Measurements from ENCODE around the gene CDNF.
"Not testable (repeated sequence)": the region's sequence is repeated elsewhere in the genome, so short reads cannot be mapped to it uniquely, and the experiment has no call there.

The CDNF gene

DNA sequence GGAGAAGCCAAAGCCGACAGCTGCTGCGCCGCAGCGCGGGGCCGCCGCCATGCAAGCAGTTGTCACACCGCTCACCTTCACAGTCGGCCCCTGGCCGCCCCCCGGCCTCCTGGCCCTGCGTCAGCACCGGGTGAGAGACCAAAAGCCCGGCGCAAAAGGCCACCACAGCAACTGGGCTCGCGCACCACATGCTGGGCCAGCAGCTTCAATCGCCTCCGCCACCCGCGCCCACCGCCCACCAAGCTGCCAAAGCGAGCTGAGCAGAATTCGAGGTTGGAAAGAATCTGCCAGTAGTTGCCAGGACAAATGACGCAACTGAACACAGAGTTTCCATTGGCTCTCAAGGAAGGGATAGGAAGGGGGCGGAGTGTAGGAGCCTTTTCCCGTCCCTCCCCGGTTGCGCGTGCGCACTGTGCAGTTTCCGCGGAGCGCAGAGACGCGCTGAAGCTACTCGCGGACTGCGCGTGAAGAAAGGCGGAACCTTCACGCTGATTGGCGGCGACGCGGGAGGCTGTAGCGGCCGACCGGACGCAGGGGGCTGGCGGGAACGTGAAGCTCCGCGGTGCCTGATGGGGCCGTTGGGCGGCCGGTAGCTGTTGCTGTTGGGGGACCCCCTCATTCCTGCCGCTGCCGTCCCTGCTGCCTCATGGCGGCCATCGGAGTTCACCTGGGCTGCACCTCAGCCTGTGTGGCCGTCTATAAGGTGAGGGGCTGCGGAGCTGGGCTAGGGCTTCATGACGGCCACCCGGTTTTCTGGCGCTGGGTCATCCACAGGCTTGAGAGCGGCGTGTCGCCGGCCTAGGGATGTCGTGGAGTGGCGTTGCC is at the start of gene CDNF, which contains the start of the genes HSPA14 and MSANTD7:
TSS of gene CDNF (minus strand) at position 281 of the 825 bp plus-strand sequence. CDS start at position 190, 91 bp downstream.
TSS of gene HSPA14 (plus strand) at position 550 of the 825 bp plus-strand sequence. CDS start at position 647, 97 bp downstream.
TSS of gene MSANTD7 (plus strand) at position 550 of the 825 bp plus-strand sequence. CDS start 3,979 bp downstream, outside the sequence.
- DNase-seq, result peak; percentile 87

DNA sequence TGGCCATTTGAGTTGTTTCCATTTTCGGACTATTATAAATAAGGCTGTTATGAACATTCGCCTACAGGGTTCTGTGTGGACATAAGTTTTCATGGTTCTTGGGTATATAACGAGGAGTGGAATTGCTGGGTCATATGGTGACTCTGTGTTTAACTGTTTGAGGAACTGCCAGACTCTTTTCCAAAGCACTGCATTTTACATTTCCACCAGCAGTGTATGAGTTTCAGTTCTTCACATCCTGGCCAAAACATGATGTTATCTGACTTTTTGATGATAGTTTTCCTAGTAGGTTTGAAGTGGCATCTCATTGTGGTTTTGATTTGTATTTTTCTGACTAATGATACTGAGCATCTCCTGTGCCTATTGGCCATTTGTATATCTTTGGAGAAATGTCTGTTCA is 46.2 kb upstream of the CDNF start:
- DNase-seq, result no peak

DNA sequence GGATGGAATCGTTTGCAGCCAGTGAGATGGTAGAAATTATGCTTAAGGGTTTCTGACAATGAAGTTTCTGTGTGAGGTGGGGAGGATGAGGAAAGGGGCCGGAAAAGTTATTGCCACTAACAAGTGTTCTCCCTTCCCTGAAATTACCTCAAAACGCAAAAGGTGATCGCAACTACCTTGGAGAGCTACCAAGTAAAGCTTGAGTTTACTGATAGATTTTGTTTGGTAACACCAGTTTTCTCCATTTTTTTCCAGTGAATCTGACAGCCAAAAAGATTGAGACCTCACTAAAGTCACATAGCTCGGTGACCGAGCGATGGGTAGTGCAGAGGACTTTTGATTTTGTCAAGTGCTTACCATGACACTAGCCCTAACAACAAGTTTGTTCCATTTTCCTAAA is 42.4 kb upstream of the CDNF start:
- no peak for DNase-seq

DNA sequence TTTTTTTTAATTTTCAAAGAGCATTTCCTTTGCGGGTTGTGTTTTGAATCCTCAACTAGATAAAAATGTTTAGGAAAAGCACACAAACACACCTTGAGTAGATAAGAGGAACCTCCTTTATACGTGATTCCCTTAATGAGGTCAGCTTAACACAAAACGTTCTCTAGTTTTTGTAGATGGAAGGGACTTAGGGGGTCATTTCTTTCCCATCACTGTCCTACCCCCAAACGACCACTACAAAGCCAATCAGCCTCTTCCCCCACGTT is 42.0 kb upstream of the CDNF start:
- no peak for DNase-seq

DNA sequence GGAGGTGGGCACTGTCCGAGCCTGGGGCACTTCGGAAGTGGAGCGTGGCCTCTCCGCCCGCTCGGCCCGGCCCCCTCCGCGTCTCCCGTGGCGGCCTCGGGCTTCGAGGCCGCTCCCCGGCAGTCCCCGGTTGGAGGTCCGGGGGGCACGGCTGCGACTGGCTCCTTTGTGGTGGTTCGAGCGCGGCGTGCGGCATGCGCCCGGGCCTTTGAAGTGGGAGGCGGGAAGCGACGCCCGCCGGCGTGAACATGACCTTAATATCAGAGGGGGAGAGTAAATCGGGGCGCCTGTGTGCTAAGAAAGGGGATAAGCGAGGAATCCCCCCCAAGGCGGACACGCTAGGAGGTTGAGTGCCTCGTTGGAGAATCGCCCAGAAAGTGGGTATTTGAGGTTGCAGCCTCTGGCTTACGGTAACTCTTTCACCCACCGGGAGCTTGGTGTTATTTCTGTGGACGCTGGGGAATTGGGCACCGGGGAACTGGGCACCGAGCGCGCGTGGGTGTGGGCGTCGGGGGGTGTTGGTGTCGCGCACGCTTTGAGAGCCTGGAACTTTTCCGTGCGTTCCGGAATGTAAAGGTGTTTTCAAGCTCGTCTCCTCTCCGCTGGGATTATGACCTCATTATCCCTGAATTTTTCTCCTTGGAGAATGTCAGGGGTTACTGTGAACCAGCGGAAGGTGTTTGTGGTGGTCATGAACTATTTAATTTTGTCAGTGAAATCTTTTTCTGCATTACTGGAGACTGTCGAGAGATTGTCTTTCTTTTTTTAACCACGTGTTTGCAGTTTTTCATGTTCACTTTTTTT is 41.5 kb upstream of the CDNF start:
- no peak for DNase-seq

DNA sequence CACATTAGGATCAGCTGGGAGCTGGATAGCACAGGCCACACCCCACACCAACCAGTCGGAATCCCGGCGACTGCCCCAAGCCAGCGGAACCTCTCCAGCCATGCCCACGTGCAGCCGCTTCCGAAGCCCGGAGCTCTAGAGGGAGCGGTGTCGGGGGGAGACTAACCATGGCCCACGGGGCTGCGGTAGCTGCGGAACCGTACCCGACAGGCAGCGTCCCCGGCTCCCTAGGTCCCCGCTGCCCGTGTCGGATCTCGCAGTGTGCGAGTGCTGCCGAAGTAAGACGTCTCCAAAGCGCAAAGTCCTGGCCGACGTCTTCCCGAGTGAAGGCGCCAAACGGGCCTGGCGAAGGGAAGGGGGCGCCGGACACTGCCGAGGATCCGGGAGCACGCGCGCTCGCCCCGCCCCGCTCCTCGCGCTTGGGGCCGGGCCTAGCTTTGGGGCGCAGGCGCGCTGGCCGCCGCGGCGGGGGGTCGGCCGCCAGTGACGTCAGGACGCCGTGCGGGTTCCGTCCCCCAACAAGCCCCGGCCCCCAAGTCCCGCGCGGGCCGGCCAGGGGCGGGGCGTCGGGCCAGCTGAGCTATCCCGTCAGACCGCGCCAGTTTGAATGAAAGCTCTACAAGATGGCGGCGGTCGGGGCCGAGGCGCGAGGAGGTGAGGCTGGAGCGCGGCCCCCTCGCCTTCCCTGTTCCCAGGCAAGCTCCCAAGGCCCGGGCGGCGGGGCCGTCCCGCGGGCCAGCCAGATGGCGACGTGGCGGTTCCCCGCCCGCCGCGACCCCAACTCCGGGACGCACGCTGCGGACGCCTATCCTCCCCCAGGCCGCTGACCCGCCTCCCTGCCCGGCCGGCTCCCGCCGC is 40.7 kb upstream of the CDNF start, which contains the start of gene SUV39H2:
TSS of gene SUV39H2 (plus strand) at position 601 of the 858 bp plus-strand sequence. CDS start at position 624, 23 bp downstream.
- peak; percentile 75 for DNase-seq

DNA sequence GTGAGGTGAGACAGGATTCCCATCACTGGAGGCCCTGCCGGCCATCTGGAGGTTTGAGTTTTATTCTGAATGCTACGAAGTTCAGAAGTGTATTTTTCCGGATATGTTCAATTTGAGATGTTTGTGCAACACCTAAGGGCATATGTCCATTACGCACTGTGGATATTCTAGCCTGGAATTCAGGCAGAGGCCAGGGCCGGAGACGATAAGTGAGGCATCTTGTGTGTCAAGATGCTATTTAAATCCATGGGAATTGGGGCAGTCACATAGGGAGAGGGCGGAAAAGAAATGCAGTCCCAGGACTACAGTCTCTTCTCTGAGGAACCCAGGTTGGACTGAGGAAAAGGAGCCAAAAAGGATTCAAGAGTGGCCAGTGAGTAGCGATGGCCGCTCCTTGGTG is 38.9 kb upstream of the CDNF start:
- DNase-seq, result no peak

DNA sequence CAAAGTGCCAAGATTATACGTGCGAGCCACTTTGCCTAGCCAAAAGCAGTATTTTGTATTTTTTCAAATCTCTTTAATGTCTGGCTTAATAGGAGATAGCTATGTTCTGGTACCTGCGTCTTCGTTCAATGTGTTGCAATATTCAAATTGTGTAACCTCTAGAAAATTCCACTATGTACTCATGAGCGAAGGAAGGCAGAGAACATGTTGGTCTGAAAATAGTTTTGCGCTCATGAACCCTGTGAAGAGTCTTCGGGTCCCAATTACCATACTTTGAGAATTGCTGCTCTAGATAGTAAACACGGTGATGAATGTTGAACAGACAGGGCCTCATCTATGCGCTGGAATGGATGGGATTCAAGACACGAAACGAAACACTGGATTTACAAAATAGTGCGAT is 38.1 kb upstream of the CDNF start:
- DNase-seq, result no peak

DNA sequence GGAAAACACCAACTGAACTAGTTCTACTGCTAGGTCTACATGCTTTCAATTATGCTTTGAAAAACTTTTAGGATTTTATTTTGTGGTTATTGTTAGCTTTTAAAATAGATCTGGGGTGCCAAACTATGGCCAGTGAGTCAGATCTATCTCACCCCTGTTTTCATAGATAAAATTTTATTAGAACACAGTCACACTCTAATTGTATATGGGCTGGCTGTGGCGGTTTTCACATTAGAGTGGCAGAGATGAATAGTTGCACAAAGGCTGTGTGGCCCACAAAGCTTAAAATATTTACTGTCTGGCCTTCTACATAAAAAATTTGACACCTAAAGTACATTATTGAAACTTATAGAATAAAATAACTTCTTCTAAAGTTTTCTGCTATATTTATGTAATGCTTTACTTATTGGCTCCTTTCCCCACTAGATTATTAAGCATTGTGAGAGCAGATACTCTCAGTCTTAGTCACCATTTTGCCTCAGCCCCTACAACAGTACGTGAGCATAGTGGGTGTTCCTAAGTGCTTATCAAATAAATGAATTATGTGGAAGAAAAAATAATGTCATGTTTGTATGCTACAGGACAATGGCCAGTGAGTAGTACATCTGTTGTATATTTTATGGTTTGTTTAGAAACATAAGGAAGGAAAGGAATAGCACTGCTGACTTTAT is 35.4 kb upstream of the CDNF start:
- DNase-seq, result no peak

DNA sequence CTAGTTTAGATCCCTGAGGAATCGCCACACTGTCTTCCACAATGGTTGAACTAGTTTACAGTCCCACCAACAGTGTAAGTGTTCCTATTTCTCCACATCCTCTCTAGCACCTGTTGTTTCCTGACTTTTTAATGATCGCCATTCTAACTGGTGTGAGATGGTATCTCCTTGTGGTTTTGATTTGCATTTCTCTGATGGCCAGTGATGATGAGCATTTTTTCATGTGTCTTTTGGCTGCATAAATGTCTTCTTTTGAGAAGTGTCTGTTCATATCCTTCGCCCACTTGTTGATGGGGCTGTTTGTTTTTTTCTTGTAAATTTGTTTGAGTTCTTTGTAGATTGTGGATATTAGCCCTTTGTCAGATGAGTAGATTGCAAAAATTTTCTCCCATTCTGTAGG is 27.0 kb upstream of the CDNF start:
- not testable (repeated sequence) for DNase-seq

DNA sequence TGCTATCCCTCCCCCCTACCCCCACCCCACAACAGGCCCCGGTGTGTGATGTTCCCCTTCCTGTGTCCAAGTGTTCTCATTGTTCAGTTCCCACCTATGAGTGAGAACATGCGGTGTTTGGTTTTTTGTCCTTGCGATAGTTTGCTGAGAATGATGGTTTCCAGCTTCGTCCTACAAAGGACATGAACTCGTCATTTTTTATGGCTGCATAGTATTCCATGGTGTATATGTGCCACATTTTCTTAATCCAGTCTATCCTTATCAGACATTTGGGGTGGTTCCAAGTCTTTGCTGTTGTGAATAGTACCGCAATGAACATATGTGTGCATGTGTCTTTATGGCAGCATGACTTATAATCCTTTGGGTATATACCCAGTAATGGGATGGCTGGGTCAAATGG is 26.6 kb upstream of the CDNF start:
- not testable (repeated sequence) for DNase-seq

DNA sequence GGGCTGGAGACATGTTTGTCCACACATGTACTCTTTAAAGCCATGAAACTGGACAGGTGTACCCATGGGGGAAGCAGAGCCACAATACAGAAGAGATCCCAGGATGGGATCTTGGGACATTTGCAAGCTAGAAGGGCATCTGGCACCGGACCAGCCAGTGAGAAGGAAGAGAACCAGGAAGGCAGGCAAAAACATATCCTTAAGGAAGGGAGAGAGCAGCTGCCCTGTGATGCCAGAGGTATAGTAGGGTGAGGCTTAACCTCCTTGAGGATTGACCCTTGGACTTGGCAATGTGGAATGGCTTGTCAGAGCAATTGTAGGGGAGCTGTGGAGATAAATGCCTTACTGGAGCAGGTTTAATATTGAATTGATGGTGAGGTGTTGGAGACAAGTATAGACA is 23.0 kb upstream of the CDNF start:
- no peak for DNase-seq

DNA sequence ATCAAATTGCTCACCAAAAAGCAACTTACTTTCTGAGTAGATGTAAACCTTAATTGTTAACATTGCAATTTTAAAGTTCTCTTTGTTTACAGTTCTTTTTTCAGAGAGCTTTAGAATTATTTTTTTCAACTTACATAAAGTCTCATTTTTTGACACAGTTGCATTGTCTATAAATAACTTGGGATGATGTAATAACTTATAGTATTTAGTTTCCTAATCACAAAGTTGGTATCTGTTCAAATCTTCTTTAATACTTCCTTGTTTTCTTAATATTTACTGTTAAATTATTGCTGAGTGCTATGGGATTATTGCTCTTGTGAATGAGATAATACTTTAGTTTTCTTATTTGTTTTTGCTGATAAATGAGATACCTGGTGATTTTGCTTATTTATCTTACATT is 21.9 kb upstream of the CDNF start:
- DNase-seq, result no peak

DNA sequence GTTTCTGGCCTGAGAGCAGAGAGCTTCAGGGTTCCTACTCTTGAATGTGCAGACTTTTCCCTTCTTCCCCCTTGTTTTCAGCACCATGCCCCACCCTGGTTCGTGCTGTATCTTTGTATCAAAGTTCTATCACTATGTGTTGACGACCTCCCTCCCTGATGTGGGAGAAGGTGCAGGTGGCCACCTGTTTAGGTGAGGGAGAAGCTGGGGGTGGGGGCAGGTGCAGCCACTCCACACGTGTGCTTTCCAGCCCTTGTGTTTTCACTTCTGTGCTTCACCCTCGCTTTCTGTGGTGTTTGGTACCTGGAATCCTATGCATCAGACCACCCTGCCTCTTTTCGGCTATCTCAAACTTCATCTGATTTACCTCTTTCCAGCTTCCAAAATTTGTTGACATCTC is 21.2 kb upstream of the CDNF start:
- DNase-seq, result no peak

DNA sequence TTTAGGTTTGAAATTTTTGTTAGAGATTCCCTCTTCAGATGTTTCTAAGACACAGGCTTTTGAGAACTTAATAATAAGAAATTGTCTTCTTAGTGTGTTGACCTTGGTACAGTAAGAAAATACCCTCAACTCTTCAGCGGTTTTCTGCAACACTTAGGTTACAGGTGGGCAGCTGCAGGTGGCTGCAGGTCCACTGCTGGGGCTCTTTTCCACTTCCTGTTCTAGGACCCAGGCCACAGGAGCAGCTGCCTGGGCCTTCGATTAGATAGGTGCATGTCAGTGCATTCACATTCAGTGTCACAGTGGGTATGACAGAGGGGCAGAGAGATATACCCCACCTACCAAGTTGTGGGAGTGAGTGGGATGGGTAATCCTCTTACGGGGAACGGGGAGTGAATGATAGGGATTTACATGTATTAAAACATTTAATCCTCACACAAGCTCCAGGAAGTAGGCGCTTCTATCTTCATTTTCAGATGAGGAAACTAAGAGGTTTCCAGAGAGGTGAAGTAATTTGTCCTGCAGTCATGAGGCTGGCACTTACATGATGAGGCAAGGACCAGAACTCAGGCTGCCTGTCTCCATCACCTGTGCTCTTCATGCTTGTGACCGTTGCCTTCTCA is 20.6 kb upstream of the CDNF start:
- no peak for DNase-seq

DNA sequence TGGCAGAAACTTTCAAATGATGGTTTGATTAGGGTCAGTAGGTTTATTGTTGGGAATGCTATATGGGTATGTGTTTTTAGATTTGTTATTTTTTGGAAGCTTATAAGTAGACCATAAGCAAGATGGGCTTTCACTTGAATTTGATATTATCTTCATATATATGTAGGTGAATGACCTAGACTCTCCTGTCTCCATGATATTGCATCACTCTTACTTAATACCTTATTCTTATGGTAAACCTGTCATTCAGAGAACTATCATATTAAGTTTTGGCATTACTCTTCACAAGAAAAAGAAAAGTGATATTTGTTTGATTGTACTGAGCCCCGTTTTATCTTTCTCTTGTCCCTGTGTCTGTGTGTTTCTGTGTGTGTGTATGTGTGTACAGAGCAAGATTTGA is 17.6 kb upstream of the CDNF start:
- no peak for DNase-seq

DNA sequence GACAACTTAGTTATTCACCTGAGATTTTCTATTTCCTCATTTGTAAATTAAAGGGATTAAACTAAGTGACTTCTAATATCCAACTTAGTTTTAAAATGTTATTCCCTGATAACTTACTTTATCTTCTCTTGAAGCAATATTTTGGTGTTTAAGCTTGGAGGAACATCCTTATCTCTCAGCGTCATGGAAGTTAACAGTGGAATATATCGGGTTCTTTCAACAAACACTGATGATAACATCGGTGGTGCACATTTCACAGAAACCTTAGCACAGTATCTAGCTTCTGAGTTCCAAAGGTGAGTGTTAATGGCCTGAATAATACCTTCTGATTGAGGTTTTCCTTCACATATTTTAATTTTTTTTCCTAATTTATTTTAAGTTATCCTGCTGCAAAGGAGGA is 14.4 kb upstream of the CDNF start:
- DNase-seq, result no peak

DNA sequence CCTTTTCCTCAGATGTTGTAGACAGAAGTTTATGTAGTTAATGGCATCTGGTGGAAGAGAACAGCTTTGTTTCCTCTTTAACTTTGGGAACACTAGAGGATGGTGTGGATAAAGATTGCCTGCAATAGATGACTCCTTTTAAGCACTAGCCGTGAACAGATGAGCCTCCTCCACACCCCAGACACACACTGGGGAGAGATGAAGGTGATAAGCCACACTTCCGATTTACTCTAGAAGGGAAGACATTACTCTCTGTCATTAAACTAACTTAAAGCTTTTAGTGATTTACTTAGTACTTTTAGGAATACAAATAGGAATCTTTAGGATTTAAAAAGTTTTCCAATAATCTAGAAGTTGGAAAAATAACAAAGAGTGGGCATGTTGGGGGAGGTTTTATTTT is 7.1 kb upstream of the CDNF start:
- no peak for DNase-seq

DNA sequence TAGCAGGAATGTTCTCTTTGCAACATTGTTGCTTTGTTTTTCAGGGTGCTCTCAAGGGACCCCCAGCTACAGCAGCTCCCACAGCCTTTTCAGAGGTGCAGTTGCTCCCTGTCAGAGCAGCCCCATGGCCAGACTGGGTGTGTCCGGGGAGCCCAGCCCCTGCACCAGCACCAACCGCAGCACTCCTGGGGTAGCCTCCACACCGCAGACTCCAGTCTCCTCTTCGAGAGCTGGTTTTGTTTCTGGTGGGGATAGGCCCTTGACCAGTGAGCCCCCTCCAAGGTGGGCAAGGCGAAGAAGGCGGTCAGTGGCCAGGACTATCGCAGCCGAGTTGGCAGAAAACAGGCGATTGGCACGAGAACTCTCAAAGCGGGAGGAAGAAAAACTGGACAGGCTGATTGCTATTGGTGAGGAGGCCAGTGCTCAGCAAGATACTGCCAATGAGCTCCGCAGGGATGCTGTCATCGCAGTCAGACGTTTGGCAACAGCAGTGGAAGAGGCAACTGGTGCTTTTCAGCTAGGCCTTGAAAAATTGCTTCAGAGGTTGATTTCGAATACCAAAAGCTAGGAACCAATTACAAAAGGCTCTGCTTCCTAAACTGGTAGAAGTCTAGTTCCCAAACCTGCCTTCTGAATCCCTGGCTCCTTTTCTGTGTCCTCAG is 5.6 kb upstream of the CDNF start:
- DNase-seq, result no peak

DNA sequence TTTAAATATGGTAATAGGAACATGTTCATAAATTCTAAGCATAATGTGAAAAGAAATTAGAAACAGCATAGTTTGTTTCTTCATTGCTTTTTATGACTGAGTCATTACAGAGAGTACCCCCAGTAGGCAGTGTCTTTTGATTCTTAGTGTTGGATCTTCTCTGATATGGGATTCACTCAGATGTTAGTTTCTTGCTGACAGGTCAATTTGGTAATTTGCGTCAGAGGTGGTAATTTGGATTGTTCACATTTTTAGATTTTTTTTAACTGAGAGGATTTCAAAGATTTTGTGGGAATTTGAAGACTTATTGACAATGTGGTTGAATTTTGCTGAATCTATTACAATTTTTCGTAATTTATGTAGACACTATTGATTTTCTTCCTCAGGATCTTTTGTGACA is 2.3 kb upstream of the CDNF start:
- DNase-seq, result no peak

DNA sequence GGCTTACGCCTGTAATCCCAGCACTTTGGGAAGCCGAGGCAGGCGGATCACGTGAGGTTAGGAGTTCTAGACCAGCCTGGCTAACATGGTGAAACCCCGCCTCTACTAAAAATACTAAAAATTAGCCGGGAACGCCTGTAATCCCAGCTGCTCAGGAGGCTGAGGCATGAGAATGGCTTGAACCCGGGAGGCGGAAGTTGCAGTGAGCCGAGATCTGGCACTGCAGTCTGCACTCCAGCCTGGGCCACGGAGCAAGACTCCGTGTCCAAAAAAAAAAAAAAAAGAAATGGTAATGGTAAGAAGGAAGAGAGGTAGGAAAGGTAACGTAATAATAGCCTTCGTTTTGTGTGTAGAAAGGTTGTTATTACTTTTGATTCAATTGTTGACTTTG is 1.5 kb upstream of the CDNF start:
- no peak for DNase-seq

All from NCI-H526 treated with DMSO at 0.1 percent for 48 hours (cell line).